Measurements from ENCODE around the gene IKZF1.

- TF ChIP-seq POLR2A (IDR thresholded peaks at IDR 0.05): no peak
- TF ChIP-seq, protein P1, sequence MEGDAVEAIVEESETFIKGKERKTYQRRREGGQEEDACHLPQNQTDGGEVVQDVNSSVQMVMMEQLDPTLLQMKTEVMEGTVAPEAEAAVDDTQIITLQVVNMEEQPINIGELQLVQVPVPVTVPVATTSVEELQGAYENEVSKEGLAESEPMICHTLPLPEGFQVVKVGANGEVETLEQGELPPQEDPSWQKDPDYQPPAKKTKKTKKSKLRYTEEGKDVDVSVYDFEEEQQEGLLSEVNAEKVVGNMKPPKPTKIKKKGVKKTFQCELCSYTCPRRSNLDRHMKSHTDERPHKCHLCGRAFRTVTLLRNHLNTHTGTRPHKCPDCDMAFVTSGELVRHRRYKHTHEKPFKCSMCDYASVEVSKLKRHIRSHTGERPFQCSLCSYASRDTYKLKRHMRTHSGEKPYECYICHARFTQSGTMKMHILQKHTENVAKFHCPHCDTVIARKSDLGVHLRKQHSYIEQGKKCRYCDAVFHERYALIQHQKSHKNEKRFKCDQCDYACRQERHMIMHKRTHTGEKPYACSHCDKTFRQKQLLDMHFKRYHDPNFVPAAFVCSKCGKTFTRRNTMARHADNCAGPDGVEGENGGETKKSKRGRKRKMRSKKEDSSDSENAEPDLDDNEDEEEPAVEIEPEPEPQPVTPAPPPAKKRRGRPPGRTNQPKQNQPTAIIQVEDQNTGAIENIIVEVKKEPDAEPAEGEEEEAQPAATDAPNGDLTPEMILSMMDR (IDR thresholded peaks at IDR 0.05): no peak
Measured at GRCh38 chr7:50356212-50356944, 51.9 kb downstream of the IKZF1 start.

Measured in adrenal gland (tissue), 5 donors.